CD4-positive, alpha-beta T cell treated with Interleukin-15 for 1 hour (primary cell): ENCODE data around the gene RAB40B.
"Not testable (repeated sequence)": the region's sequence is repeated elsewhere in the genome, so short reads cannot be mapped to it uniquely, and the experiment has no call there.

ENCODE experiments used
- DNase-seq: peaks from one replicate; pipeline ENCODE4 v3.0.0-alpha.2; 2020

RAB40B gene

DNA sequence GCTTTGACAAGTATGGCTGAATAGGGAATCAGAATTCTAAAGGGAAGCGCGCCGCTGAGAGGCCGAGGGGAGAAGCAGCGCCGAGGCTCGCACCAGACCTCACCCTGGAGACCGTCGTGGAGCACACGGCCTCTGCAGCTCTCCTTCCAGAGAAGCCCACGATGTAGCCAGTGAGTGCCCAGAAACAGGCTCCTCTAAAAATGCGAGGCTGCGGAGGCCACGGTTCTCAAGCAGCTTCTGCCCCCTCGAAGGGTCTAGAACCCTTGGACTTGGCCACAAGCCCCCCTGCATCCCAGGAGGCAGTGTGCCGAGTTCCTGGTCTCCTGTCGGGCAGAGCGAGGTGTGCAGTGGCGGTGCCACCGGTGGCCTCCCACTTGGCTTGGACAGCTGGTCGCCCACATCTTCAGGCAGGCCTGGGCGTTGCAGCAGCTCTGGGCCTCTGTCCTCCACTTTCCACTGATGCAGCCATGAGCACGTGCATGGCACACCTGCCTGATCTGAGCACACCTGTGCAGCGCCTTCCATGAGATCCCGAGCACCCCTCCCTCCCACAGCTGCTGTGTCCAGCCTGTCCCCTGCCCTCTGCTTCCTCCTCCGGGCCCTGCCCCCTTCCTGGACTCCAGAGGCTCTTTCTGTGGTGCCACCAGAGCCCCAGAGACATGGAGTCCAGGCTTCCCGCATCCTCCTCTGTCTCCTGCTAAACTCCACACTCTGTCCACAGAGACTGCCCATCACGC, 31.4 kb downstream of the RAB40B start:
- DNase-seq = no peak

GRCh38 chr17:82665891-82666290, 32.6 kb downstream of the RAB40B start:
- DNase-seq = no peak

DNA sequence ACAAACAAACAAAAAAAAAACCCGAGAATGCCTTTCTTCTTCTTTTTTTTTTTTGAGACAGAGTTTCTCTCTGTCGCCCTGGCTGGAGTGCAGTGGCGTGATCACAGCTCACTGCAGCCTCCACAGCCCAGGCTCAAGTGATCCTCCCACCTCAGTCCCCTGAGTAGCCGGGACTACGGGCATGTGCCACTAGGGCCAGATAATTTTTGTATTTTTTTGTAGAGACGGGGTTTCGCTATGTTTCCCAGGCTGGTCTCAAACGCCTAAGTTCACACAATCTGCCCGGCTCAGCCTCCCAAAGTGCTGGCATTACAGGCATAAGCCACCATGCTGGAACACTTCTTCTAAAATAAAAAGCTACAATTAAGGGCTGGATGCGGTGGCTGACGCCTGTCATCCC, 33.3 kb downstream of the RAB40B start:
- no peak for DNase-seq

- DNase-seq = no peak
Measured at GRCh38 chr17:82664701-82665182, 33.8 kb downstream of the RAB40B start.

GRCh38 chr17:82664276-82664575, 34.3 kb downstream of the RAB40B start:
- DNase-seq = no peak

GRCh38 chr17:82663381-82664275, 34.9 kb downstream of the RAB40B start:
- DNase-seq = no peak

DNA sequence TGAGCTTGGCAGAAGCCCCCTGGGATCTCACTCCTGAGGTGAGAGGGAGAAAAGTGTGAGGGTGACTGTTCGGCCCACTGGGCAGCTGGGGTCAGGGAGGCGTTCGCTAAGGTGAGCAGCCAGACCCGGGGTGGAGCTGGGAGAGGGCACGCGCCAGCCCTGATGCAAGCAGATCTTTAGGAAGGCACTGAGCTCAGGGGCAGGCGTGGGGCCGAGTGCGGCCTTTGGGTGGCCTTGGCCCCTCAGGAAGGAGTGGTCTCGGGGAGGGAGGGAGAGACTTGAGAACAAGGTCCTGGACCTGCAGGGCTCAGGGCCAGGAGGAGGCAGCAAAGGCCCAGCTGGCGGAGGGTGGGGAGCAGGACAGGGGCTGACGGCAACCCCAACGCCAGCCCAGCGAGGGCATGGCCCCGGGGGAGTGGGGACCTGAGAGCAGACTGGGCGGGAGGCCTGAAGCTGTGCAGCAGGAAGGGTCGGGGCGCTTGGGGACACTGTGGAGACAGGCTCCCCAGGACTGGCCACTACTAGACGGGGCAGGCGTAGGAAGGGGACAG, 35.7 kb downstream of the RAB40B start:
- no peak for DNase-seq

DNA sequence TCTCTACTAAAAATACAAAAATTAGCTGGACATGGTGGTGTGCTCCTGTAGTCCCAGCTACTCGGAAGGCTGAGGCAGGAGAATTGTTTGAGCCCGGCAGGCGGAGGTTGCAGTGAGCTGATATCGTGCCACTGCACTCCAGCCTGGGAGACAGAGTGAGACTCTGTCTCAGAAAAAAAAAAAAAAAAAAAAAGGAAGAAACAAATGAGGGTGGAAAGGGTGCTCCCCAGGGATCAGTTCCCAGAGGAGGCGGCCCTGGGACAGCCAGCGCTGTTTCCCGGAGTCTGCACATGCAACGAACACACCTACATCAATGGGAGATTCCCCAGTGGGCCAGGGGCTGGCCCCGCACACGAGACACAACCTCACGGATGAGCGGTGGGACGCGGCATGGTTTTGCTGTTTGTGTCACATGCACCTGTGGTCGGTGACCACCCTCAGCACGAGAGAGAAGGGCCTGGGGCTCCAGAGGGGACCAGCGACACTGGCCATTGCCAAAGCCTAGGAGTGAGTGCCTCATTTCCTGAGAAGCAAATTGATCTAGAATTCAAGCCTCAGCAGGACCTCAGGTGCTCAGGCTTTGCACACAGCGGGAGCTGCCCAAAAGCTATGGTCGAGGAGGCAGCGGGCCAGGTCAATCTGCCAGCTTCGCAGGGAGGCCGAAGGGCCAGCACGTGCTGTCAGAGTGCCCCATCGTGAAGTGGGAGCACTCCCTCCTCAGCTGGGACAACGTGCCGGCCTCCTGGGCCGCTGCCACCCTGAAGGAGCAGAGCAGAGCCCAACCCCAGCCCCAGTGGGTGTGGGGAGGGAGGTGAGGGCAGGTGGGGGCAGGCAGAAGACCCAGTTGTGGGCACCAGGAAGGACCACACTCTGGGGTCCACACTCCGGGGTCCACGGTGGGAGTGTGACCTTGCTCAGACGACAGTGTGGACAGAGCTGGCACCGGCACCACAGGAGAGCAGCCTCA, 36.5 kb downstream of the RAB40B start:
- no peak for DNase-seq

GRCh38 chr17:82659886-82660285, 38.6 kb downstream of the RAB40B start:
- DNase-seq = no peak

- DNase-seq = no peak
Measured at GRCh38 chr17:82658796-82659452, 39.6 kb downstream of the RAB40B start.

GRCh38 chr17:82658331-82658730, 40.2 kb downstream of the RAB40B start:
- DNase-seq = no peak

DNA sequence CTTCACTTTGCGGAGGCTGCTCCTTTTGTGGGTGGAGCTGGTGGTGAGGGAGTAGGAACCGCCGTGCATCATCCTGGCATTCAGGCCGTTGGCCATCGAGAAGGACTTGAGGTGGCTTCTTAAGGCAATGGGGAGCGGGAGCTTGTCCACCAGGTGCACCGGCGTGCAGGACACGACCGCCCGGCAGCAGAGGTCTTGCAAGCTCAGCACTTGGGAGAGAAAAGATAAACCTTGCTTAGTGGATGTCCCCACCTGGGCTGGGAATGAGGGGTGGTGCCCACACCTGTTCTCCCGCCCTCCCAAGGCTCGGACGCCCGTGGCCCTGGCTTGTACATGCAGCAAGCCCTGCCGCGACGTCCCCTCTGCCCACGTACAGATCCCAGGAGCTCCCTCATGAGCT, 40.6 kb downstream of the RAB40B start:
- DNase-seq = no peak

GRCh38 chr17:82656266-82656665, 42.2 kb downstream of the RAB40B start:
- no peak for DNase-seq

DNA sequence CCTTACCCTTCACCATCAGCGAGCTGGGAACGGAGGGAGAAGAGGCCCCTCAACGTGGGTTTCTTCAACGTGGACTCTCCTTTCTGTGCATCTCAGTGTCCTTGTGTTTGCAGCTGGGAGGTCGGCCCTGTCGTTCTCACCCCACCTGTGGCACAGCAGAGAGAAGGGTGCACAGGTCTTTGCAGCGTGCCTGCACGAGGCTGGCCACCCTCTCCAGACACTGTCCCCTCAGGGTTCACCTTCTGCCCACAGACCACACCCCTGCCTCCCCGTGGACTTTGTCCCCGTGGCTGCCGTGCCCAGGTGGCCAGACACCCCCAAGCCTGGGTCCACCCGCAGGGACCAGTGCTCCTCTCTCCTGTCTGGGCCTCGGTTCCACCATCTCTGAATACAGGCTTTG, 43.0 kb downstream of the RAB40B start:
- no peak for DNase-seq

DNA sequence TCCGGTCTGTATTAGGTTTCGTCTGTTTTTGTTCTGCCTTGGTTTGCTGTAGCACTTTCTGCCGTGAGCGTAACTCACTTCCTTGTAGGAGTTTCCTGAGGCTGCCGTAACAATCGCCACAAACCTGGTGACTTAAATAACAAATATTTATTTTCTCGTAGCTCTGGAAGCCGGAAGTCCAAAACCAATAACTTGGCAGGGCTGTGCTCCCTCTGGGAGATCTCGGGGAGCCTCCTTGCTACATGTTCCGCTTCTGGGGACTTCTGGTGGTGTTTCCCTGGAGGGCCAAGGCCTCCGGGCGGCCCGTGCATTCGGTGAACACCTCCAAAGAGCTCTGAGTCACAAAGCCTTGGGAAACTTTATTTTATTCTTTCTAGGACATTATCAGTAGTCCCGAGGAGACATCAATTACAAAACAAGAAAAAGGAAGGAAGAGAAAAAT, 43.4 kb downstream of the RAB40B start:
- no peak for DNase-seq

GRCh38 chr17:82654611-82655010, 43.9 kb downstream of the RAB40B start:
- not testable (repeated sequence) for DNase-seq

GRCh38 chr17:82653651-82654528, 44.6 kb downstream of the RAB40B start:
- DNase-seq = no peak

DNA sequence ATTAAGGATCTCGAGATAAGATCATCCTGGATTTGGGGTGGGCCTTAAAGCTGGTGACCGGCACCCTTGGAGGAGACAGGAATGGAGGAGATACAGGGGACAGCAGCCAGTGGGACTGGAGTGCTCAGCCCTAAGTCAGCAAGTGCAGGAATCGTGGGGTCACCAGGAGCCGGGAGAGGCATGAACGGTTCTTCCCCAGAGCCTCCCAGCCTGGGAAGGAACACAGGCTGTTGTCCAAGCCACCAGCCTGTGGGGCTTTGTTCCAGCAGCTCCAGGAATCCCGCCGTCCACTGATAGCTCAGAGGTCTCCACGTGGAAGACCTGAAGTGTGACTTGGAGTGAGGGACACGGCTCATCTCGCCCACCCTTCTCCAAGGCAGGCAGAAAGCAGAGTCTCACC, 47.8 kb downstream of the RAB40B start:
- no peak for DNase-seq

- no peak for DNase-seq
Measured at GRCh38 chr17:82649501-82650261, 48.8 kb downstream of the RAB40B start.

DNA sequence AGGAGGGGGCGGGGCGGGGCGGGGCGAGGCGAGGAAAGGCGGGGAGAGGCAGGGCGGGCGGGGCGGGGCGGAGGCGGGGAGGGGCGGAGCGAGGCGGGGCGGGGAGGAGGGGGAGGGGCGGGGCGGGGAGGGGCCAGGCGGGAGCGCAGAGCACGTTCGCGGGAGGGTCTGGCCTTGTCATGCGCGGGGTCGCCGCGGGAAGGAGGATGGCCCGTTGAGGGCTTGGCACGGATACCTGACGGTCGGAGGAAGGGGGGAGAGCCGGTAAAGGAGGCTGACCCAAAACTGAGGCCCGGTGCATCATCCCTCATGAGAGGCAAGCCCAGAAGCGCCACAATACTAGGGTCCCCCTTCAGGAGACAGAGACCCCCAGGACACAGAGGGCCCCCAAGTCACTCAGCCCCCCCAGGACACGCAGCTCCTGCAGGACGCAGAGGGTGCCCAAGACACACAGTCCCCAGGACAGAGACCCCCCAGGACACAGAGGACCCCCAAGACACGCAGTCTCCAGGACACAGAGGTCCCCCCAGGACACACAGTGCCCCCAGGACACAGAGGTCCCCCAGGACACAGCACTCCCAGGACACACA, 49.7 kb downstream of the RAB40B start:
- DNase-seq = no peak
